ENCODE measurements around the gene SAFB2.

Gene SAFB2

DNA sequence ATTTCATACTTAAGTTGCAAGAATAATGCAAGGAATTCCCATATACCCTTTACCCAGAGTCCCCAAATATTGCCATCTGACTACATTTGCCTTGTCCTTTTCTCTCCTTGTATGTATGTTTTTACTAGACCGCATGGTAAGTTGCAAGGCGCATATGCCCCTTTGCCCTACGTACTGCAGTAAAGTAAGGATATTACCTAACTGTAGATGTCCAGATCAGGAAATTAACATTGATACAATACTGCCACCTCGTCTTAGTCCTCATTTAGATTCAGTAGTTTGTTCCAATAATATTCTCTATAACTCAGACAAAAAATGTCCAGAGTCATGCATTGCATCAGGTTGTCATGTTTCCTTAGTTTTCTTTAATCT lies 9.7 kb upstream of the SAFB2 start:
- TF ChIP-seq, protein P1, sequence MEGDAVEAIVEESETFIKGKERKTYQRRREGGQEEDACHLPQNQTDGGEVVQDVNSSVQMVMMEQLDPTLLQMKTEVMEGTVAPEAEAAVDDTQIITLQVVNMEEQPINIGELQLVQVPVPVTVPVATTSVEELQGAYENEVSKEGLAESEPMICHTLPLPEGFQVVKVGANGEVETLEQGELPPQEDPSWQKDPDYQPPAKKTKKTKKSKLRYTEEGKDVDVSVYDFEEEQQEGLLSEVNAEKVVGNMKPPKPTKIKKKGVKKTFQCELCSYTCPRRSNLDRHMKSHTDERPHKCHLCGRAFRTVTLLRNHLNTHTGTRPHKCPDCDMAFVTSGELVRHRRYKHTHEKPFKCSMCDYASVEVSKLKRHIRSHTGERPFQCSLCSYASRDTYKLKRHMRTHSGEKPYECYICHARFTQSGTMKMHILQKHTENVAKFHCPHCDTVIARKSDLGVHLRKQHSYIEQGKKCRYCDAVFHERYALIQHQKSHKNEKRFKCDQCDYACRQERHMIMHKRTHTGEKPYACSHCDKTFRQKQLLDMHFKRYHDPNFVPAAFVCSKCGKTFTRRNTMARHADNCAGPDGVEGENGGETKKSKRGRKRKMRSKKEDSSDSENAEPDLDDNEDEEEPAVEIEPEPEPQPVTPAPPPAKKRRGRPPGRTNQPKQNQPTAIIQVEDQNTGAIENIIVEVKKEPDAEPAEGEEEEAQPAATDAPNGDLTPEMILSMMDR (IDR thresholded peaks at IDR 0.05), result no peak

DNA sequence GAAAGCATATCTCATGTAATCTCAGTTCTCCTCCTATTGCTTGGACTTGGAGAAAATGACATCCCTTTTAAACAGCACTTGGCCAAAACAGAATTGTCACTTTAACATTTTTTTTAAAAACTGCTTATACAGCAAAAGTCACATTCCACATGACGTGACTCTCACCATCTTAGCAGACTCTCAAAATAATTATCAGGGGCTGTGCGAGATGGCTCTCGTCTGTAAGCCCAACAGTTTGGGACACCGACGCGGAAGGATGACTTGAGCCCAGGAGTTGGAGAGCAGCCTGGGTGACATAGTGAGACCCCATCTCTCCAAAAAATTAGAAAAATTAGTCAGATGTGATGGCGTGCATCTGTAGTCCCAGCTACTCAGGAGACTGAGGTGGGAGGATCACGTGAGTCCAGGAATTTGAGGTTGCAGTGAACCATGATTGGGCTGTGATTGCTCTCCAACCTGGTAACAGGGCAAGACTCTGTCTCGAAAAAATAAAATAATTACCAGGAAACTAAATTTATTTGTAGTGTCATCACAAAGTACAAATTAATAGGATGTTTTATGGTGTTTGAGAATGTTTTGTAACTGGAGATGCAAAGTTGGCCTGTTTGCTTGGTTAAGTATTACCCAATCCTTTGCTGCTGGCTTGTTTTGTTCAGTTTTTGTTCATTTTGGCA lies 9.1 kb upstream of the SAFB2 start:
- TF ChIP-seq, protein P1 (IDR thresholded peaks at IDR 0.05), result no peak

DNA sequence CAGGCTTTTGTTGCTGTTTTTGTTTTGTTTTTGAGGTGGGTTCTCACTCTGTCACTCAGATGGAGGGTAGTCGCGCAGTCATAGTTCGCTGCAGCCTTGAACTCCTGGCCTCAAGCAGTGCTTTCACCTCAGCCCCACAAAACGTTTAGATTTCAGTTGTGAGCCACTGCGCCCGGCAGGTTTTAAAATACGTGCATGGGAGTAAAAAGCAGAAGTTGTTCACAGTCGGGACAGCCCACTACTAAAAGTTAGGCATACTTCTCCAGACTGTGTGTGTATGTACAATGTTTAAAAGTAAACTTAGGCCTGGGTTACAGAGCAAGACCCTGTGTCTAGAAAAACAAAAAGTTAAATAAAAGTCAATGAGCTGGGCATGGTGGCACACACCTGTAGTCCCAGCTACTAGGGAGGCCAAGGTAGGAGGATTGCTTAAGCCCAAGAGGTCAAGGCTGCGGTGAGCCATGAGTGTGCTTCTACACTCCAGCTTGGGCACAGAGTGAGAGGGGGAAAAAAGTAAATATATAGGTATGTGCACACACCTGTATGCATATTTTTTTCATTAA lies 6.4 kb upstream of the SAFB2 start:
- TF ChIP-seq, protein P1 (IDR thresholded peaks at IDR 0.05), result no peak

DNA sequence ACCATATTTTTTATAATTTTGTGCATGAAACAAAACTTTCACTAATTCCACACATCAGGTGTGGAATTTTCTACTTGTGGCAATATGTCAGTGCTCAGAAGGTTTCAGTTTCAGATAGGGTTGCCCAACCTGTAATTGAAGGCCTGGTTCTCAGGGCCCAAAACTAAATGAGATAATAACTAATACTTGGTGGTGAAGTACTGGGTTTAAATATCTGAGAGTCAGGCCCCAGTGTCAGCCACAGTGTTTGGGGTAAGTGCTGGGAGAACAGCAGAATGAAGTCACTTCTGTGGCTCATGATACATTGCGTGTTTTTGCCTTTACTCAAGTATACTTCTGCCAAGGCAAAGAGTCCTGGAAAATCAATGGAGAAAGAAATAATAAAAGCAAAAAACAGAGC lies 5.9 kb upstream of the SAFB2 start:
- TF ChIP-seq, protein P1 (IDR thresholded peaks at IDR 0.05), result no peak

DNA sequence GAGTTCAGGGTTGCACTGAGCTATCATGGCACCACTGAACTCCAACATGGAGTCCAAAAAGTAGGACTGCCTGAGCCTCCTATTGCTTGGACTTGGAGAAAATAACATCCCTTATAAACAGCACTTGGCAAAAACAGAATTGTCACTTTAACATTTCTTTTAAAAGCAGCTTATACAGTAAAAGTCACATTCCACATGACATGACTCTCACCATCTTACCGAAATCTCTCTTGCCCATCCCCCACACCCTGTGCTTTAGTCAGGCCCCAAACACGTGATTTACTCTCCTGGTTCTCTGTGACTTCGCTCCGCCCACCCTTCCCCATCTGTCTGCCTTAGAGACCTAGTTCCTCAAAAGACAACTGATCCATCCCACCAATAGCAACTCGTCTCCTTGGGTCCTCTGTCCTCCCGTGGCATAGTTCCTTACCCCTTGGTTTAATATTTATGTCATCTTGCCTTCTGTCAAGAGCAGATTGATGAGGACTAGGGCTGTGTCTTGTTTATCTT lies 4.9 kb upstream of the SAFB2 start:
- TF ChIP-seq, protein P1 (IDR thresholded peaks at IDR 0.05), result no peak

DNA sequence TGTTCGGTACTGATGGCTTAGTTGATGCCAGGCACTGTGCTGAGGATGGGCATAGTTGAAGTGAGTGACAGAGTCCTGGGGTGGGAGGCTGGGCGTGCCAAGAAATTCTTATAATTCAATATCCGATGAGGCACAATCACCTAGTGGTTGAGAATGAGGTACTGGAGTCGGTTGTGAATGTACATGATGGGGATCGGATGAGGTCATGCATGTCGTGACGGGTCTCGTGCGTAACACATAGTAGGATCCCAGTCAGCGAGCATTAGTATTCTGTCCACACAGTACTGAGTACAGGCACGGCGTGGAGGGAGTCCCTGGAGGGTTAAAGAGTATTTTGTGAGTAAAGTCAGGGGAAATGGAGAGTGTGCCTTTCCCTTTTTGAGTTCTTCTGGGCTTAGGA lies 3.1 kb upstream of the SAFB2 start:
- TF ChIP-seq, protein P1 (IDR thresholded peaks at IDR 0.05), result no peak

DNA sequence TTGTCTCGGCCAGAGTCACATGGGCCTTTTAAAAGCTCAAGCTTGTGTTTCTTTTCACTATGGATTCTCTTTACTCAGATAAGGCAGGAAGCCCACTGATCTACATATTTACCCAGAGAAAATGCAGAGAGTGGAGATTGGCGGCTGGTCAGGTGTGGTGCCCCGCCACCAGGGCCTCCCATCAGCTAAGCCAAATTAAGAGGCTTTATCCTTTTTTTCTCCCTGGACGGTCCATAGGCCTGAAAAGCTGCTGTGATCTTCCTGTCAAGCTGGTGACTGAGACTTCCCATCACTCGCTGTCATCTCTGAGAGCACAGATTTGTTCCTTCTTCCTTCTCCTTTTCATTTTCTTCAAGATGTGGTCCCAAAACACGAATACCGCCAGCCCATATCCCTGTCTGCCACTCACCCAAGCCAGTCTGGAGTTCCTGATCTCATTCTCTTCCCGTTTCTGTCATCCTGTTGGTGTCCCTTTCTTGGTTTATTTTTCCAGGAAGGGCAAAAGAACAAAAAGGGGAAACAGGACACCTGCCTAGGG lies 2.2 kb upstream of the SAFB2 start:
- TF ChIP-seq, protein P1 (IDR thresholded peaks at IDR 0.05), result no peak

All from LNCAP (cell line).